Kidney (tissue), 14 donors: Measurements from ENCODE around the gene PWWP2A. TPM values are rescaled to one million over a fixed set of nuclear protein-coding genes. Genes with fewer than 3 reads are reported as not detected.

Experiments
- DNase-seq, 5 donors: peaks; one replicate each; pipeline ENCODE4 v3.0.0-alpha.2; 2013 to 2020
- FAIRE-seq: peaks from 2 replicates; lab custom pipeline; 2012; peaks lifted over from hg19 to GRCh38; lab: Jason Lieb, UNC
- H3K27ac ChIP-seq, 2 donors: one replicate each; pipeline ENCODE4 v1.7.0; 2013; ENCODE audit warnings: low read depth in 2 of 2, low read length in 2 of 2, inconsistent platforms in 1 of 2
- H3K27me3 ChIP-seq: one replicate; pipeline ENCODE4 v1.7.1; 2013; ENCODE audit warnings: low read length, inconsistent platforms; ENCODE audit not compliant: control insufficient read depth, insufficient read depth
- H3K36me3 ChIP-seq, 3 donors: one replicate each; pipeline versions ENCODE4 v1.7.0 to v1.7.1; 2013; ENCODE audit warnings: low read length in 3 of 3, control low read depth in 1 of 3, inconsistent platforms in 1 of 3; ENCODE audit not compliant: insufficient read depth in 3 of 3, control insufficient read depth in 2 of 3
- H3K4me1 ChIP-seq, 3 donors: one replicate each; pipeline versions ENCODE4 v1.7.0 to v1.7.1; 2013; ENCODE audit warnings: low read length in 3 of 3, inconsistent platforms in 1 of 3, low read depth in 1 of 3; ENCODE audit not compliant: control insufficient read depth in 2 of 3, insufficient read depth in 2 of 3
- H3K4me3 ChIP-seq, 3 donors: one replicate each; pipeline versions ENCODE4 v1.7.0 to v1.8.1; 2013; ENCODE audit warnings: low read length in 3 of 3, control low read depth in 1 of 3, inconsistent platforms in 1 of 3
- H3K9ac ChIP-seq, 3 donors: one replicate each; pipeline versions ENCODE4 v1.7.0 to v1.7.1; 2013; ENCODE audit warnings: low read length in 3 of 3, control low read depth in 1 of 3, inconsistent platforms in 1 of 3
- H3K9me3 ChIP-seq, 3 donors: one replicate each; pipeline versions ENCODE4 v1.7.0 to v1.7.1; 2013; ENCODE audit warnings: low read length in 3 of 3, control low read depth in 1 of 3, inconsistent platforms in 1 of 3; ENCODE audit not compliant: control insufficient read depth in 2 of 3, insufficient read depth in 1 of 3
- CTCF ChIP-seq: IDR thresholded peaks from 3 replicates; pipeline ENCODE4 v1.5.1; 2012; ENCODE audit warnings: mild to moderate bottlenecking, moderate library complexity, borderline replicate concordance; ENCODE audit not compliant: insufficient read depth; ENCODE audit errors: extremely low read depth
- intact Hi-C: fragments of 100-400 bp; cut with DNase I; formaldehyde crosslinking; loops from one replicate; pipeline ENCODE4 v1.11.1; 2022
- polyA plus RNA-seq: library from polyadenylated mRNA; stranded (reverse); fragments of 350-450 nt; fragmentation: Illumina TruSeq; extraction: RNeasy Lipid Tissue Mini Kit (QIAGEN cat#74804); gene quantifications from one replicate; pipeline ENCODE4 v1.2.3, GENCODE V29; 2014; ENCODE audit warnings: low read depth, low replicate concordance; ENCODE audit not compliant: insufficient read depth
- total RNA-seq: library from RNA; stranded (reverse); fragmentation: NEBNext Ultra II Directional; extraction: Animal tissue kit (Norgen Biotek cat#: 25700); gene quantifications from one replicate; pipeline ENCODE4 v1.2.1, GENCODE V29; 2021
- donor health status: control.
- donor health status: control.
- donor health status: control.
- donor health status: control.
- donor health status: control.
- donor health status: DM: yes; HTN: yes; CAD: no.
- donor health status: Normal renal cell carcinoma (clear cell type).

PWWP2A gene
- total and polyA plus RNA-seq, 2 donors from 2014 or later = 6.3 to 21.6 TPM

DNA sequence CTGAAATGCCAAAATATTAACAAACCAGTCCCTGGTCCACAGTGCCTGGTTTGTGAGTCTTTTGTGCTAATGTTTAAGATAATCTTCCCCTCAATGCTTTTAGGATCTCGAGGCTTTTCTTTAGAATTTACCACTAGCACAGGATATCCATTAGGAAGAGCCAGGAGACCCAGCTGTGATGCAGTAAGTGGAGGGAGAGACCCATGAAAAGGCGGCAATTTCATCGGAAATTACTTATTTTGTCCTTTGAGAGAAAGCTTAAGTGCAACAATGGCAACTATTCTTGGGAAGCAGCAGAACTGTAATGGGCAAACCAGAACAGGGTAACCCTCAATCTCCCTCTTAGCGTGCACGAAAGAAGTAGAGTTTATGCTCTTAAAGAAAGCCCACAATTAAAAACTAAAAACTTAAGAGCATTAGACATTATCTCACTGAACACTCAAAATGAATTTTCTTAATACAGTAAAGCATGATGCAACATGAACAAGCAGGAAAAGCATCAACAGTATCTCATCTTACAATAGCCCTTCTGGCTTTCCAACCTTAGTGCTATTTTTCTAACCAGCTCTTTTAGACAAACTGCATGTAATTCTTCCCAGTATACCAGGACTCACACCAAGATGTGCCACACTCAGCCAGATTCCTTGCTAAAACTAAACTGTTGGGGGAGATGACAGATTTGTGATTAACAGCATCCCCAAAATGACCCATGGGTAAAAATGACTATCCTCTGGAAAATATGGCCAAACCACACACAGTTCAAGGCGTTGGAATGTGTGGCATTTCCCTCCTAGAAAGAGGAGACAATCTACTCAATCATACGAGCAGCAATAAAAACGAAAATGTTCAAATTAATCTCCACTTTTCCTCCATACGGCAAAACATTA lies 36.4 kb downstream of the PWWP2A start:
- H3K4me1 ChIP-seq = peaks cover 0 to 9% (median 8%) of the 10 kb centered on the region in 3 donors
- intact Hi-C loops = no loop called here
- peak overlapping the region in 1 of 2 donors; percentile 20 for H3K27ac ChIP-seq
- FAIRE-seq (no peak), DNase-seq (peak in 3 of 5 donors; percentile 24 to 74 (median 52))
- no peaks in the 10 kb centered on the region for H3K27me3 ChIP-seq
- H3K4me3 ChIP-seq = no peak overlapping the region
- peaks cover 0 to 3% (median 0%) of the 10 kb centered on the region in 3 donors for H3K36me3 ChIP-seq
- no peak overlapping the region for H3K9ac ChIP-seq
- TF ChIP-seq CTCF = no peak
- no peaks in the 10 kb centered on the region for H3K9me3 ChIP-seq

DNA sequence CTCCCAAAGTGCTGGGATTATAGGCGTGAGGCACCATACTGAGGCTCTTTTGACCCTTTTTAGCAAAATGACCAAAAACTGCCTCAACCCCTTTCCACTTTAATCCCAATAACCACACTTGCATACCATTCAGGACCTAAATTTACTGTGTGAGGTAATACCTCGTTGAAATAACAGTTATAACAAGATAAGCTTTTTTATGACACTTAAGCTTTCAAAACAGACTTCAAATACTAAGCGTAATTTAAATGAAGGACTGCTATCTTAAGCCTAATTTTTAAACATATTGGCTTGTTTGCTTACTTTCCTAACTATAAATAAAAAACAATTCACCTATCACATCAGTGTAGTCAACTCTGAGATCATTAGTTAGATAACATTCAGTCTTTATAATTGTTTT lies 37.8 kb downstream of the PWWP2A start:
- intact Hi-C loops = no loop called here
- Histone ChIP-seq H3K4me1 (peaks cover 0 to 9% (median 8%) of the 10 kb centered on the region in 3 donors), H3K27ac (no peak overlapping the region), H3K9me3 (no peaks in the 10 kb centered on the region), H3K4me3 (no peak overlapping the region), H3K27me3 (no peaks in the 10 kb centered on the region), H3K36me3 (peaks cover 0 to 5% (median 0%) of the 10 kb centered on the region in 3 donors), H3K9ac (no peak overlapping the region)
- TF ChIP-seq CTCF = no peak
- DNase-seq (no peak), FAIRE-seq (no peak)

GRCh38 chr5:160079753-160080152 lies 39.5 kb downstream of the PWWP2A start:
- Histone ChIP-seq H3K4me3 (no peak overlapping the region), H3K9ac (no peak overlapping the region), H3K27ac (no peak overlapping the region), H3K36me3 (peaks cover 0 to 5% (median 0%) of the 10 kb centered on the region in 3 donors), H3K27me3 (no peaks in the 10 kb centered on the region), H3K4me1 (peaks cover 0 to 9% (median 8%) of the 10 kb centered on the region in 3 donors), H3K9me3 (no peaks in the 10 kb centered on the region)
- FAIRE-seq (no peak), DNase-seq (no peak)
- TF ChIP-seq CTCF = no peak
- intact Hi-C loops = no loop called here
